HG03045 (cell line): ENCODE data around the gene ACTN1.

Source experiments
- ATAC-seq: cut with Tn5 transposase; IDR thresholded peaks from one replicate; pipeline ENCODE4 v1.9.1; 2021; ENCODE audit warnings: mild to moderate bottlenecking, moderate library complexity; ENCODE audit not compliant: unreplicated experiment

ACTN1 gene

GRCh38 chr14:68970038-68970612 lies 9.0 kb downstream of the ACTN1 start:
- no peak for ATAC-seq

GRCh38 chr14:68969278-68970033 lies 9.6 kb downstream of the ACTN1 start:
- ATAC-seq: no peak

GRCh38 chr14:68968721-68969120 lies 10.4 kb downstream of the ACTN1 start:
- no peak for ATAC-seq

DNA sequence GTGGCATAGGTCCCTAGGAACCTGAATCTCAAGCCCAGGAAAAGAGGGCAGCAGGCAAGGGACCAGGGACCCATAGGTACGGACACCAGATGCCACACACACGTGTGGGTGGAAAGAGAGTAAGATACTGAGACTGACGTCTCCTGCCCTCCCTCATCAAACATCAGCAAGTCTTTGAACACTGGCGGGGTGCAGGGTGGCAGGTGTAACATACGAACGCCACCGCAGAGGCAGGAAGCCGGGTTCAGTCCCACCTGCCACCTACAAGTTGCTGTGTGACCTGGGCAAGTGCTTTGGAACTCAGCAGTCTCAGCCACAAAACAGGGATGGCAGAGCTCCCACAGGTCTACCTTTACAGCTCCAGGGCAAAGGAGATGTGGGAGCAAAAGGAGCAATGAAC lies 11.1 kb downstream of the ACTN1 start:
- no peak for ATAC-seq

GRCh38 chr14:68967459-68967940 lies 11.6 kb downstream of the ACTN1 start:
- ATAC-seq: no peak

GRCh38 chr14:68966872-68967301 lies 12.2 kb downstream of the ACTN1 start:
- no peak for ATAC-seq

DNA sequence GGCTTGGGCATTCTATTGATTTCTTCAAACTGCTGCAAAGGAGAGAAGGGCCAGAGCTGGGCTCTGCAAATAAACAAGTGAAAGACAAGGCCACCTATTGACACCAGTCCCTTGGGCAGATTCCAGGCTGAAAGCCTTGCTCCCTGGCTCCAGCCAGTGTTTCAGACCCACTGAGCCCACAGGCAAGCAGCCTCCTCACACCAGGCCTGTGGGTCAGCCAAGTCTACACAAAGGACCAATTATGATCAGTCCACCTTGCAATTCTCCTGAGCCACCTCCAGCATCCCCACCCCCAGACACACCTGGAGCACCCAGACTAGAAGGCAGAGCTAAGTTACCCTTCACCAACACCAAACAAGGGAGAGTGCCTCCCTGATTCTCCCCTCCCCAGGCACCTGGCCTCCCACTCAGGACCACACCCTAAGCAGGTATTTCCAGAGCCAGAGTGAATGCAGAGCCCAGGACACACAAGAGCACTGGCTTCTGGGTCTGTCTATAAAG lies 13.8 kb downstream of the ACTN1 start:
- ATAC-seq: no peak

- ATAC-seq: no peak
These were observed 14.6 kb downstream of the ACTN1 start for GRCh38 chr14:68964300-68965093.

- ATAC-seq: no peak
These were observed 16.4 kb downstream of the ACTN1 start for GRCh38 chr14:68962681-68963080.

DNA sequence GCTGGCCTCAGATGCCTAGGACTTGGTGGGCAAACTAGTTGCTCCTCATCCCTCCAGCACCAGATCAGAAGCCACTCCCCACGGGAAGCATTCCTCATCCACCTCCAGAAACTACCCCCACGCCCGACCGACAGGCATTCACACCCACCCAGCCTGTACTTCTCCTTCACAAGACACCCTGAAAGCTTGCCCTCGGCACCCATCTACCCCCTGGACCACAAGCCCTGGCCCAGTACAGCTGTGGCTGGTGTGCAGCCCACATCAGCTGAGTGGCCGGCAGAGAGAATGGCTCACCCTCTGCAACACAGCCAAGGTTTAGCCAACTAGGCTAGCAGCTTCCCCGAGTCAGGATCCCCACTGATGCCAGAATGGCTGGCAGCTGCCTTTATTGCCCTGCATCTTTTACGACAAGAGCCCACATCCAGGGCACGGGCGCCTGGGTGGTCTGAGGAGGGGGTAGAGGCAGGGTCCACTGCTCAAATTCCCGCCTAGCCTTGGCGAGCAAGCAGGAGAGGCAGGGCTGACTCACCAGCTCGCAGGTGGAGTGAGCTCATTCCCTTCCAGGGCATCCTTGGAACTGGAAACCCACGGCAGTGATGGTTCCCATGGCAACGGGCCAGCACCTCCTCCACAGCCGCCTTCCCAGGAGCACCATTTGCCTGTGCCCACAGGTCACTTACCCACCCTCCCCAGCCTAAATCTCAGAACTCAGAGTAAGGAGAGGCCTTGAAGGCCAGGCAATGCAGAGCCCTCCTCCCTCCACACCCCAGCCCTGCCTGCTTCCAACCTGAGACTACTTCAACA lies 17.1 kb downstream of the ACTN1 start:
- ATAC-seq: no peak

DNA sequence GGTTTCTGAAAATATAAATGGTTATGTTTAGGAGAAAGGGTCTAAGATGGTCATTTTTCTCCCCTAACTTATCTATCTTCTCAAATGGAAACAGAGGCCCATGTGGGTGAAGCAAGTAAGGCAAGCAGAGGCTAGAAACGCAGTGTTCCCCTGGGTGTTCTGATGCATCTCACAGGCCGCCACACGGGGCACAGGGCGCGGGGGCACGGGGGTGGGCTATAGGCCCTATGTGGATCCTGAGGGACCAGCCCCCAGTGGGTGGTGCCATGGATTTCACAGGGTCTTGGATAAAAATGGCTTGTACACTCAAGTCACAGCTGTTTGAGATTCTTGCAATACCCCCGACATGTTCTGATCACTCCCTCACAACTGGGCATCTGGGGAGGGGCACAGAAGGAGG lies 17.7 kb downstream of the ACTN1 start:
- no peak for ATAC-seq

- no peak for ATAC-seq
These were observed 19.0 kb downstream of the ACTN1 start for GRCh38 chr14:68960123-68960522.

GRCh38 chr14:68959035-68959434 lies 20.1 kb downstream of the ACTN1 start:
- no peak for ATAC-seq

DNA sequence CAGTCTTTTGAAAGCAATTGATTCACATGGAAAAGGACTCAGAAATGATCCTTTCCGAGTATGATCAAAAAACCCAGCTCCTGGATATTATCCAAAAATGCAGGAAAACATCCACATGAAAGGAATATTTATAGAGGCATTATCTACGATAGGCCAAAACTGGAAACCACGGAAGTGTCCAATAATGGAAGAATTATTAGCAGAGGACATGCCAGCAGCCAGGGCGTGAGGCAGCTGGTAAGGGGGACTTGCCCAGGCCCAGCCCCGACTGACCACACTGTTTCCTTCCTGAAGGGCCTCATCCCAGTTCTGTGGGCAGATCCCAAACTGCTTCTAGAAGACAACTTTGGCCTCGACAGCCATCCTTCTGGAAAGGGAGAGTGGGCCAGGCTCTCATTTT lies 20.5 kb downstream of the ACTN1 start:
- ATAC-seq: no peak

- no peak for ATAC-seq
These were observed 21.3 kb downstream of the ACTN1 start for GRCh38 chr14:68957775-68958174.

DNA sequence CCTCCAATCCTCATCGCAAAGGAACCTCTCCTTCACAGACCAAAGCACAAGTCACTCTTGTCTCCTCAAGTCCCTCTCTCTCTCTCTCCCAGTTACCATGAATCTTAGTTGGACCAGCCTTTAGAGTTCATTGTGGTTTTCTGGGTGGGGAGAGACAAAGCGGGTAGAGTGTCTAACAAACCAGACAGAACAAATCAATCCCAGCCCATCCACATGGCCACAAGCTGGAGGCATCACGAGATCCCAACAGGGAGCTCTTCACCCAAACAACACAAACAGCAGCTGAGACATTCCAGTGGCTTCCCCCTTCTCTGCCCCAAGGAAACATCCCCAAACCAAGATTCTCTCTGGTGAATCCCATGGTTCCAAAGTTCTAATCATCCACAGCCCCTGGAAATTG lies 22.4 kb downstream of the ACTN1 start:
- ATAC-seq: no peak

- no peak for ATAC-seq
These were observed 23.3 kb downstream of the ACTN1 start for GRCh38 chr14:68955851-68956179.

GRCh38 chr14:68955164-68955850 lies 23.8 kb downstream of the ACTN1 start:
- ATAC-seq: no peak

GRCh38 chr14:68953196-68953555 lies 25.9 kb downstream of the ACTN1 start:
- ATAC-seq: no peak

DNA sequence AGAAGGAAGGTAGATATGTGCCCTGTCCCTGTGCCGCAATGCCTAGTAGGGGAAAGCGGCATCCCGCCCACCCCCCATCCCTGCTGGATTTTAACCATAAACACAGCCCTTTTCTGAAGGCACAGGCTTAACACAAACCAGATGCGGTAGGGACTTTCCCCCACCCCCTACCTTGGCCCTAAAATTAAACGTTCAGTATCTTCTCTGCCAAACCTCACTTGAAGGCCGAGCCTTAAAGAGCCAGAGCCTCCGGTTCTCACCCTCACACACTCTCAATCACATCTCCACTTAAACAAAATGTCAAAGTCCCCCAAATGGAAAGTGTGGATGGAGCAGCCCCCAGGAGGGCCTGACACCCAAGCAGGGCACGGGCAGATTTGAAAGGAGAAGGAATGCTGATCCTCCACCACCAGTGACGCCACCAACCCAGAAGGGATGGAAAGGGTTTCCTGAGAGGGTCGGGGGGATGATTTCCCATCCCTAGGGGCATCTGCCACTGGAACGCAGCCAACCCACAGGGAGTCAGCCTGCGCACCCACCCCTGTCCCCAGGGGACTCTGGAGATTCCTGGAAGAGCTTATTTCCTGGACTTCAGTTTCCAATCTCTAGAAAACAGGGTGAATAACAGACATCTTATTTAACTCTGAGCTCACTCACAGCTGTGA lies 26.4 kb downstream of the ACTN1 start:
- ATAC-seq: no peak
